ENCODE measurements around the gene ZNF560. TPM values are rescaled to one million over a fixed set of nuclear protein-coding genes. Genes with fewer than 3 reads are reported as not detected.

ZNF560 gene
- total RNA-seq, 1 donor from 2014 or later = not detected

DNA sequence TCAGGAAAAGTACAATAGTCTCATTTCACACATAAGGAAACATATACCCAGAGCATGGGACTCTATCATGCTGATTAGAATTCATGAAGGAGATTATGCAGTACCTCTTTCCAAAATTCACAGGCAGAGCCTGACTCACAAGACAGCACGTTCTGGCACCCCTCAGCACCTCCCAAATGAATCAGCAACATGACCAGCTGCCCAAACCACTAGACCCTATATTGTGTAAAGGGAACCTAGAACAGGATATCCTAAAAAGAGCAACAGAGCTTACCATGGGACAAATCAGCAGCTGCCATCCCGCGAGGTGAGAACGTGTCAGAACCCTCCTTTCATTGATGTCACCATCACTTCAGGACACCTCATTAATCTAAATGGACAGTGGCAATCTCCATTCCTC is 37.5 kb upstream of the ZNF560 start:
- no peak for DNase-seq (ENCODE audit: low spot score)
- TF ChIP-seq, protein P1, sequence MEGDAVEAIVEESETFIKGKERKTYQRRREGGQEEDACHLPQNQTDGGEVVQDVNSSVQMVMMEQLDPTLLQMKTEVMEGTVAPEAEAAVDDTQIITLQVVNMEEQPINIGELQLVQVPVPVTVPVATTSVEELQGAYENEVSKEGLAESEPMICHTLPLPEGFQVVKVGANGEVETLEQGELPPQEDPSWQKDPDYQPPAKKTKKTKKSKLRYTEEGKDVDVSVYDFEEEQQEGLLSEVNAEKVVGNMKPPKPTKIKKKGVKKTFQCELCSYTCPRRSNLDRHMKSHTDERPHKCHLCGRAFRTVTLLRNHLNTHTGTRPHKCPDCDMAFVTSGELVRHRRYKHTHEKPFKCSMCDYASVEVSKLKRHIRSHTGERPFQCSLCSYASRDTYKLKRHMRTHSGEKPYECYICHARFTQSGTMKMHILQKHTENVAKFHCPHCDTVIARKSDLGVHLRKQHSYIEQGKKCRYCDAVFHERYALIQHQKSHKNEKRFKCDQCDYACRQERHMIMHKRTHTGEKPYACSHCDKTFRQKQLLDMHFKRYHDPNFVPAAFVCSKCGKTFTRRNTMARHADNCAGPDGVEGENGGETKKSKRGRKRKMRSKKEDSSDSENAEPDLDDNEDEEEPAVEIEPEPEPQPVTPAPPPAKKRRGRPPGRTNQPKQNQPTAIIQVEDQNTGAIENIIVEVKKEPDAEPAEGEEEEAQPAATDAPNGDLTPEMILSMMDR (IDR thresholded peaks at IDR 0.05) = no peak
- H3K27ac Mint-ChIP-seq (ENCODE audit: unreplicated experiment) = no peak overlapping the region
- H3K4me1 Mint-ChIP-seq (ENCODE audit: low read depth) = peaks cover 23% of the 10 kb centered on the region
- peaks cover 54% of the 10 kb centered on the region for H3K9me3 Mint-ChIP-seq (ENCODE audit: low read depth)
- H3K4me3 Mint-ChIP-seq (ENCODE audit: unreplicated experiment) = no peak overlapping the region
- H3K27me3 Mint-ChIP-seq (ENCODE audit: low read depth) = no peaks in the 10 kb centered on the region
- peaks cover 71% of the 10 kb centered on the region for H3K36me3 Mint-ChIP-seq (ENCODE audit: low read depth)

DNA sequence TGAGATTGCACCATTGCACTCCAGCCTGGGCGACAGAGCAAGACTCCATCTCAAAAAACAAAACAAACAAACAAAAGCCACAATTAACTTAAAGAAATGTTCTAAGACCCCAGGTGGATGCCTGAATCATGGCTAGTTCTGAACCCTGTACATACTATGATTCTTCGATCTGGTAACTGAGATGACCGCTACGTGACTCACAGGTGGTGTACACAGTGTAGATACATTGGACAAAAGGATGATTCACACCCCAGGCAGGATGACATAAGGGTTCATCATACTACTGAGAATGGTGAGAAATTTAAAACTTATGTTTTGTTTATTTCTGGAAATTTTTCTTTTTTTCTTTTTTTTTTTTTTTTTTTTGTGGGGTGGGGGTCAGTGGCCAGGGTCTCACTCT is 33.5 kb upstream of the ZNF560 start:
- TF ChIP-seq, protein P1 (IDR thresholded peaks at IDR 0.05) = no peak
- Mint-ChIP-seq H3K4me1 (ENCODE audit: low read depth) (no peaks in the 10 kb centered on the region), H3K4me3 (ENCODE audit: unreplicated experiment) (no peak overlapping the region), H3K27ac (ENCODE audit: unreplicated experiment) (no peak overlapping the region), H3K27me3 (ENCODE audit: low read depth) (no peaks in the 10 kb centered on the region), H3K9me3 (ENCODE audit: low read depth) (peaks cover 70% of the 10 kb centered on the region), H3K36me3 (ENCODE audit: low read depth) (peaks cover 87% of the 10 kb centered on the region)
- DNase-seq (ENCODE audit: low spot score) = no peak

DNA sequence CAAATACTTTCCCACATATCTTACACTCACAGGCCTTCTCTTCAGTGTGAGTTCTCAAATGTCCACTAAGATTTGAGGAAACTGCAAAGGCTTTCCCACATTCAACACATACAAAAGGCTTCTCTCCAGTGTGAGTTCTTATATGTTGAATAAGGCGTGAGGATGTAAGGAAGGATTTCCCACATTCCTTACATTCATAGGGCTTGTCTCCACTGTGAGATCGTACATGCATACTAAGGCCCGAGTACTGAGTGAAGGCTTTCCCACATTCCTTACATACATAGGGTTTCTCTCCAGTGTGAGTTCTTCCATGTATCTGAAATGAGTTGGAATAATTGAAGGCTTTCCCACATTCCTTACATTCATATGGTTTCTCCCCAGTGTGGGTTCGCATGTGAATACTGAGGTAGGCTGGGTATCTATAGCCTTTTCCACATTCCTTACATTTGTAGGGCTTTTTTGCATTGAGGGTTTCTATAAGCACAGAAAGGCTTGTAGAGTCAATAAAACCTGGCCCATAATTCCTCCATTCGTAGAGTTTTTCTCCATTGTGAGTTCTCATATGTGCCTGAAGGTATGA is 30.4 kb upstream of the ZNF560 start:
- Mint-ChIP-seq H3K4me1 (ENCODE audit: low read depth) (no peaks in the 10 kb centered on the region), H3K9me3 (ENCODE audit: low read depth) (peaks cover 74% of the 10 kb centered on the region), H3K27me3 (ENCODE audit: low read depth) (no peaks in the 10 kb centered on the region), H3K27ac (ENCODE audit: unreplicated experiment) (no peak overlapping the region), H3K4me3 (ENCODE audit: unreplicated experiment) (no peak overlapping the region), H3K36me3 (ENCODE audit: low read depth) (peaks cover 82% of the 10 kb centered on the region)
- no peak for DNase-seq (ENCODE audit: low spot score)
- TF ChIP-seq, protein P1 (IDR thresholded peaks at IDR 0.05) = no peak

DNA sequence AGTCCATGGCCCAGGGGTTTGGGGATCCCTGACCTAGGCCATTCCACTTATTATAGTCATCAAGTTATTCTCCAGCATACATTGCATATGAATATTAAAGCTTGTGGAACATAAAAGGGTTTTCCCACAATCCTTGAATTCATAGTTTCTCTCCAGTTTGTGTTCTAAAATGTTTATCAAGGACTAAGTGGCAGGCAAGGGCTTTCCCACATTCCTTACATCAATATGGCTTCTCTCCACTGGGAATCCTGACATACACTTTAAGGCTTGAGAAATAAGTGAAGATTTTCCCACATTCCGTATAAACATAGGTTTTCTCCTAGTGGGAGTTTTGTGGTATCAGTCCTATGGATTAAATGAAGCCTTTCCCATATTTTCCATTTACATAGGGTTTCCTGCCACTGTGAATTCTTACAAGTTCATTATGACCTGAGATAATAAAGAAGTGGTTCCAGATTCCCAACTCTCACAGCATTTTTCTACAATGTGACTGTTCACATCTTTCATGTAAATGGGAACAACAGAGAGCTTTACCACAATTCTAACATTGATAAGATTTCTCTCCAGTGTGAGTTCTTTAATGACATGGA is 25.6 kb upstream of the ZNF560 start:
- Mint-ChIP-seq H3K27me3 (ENCODE audit: low read depth) (no peaks in the 10 kb centered on the region), H3K36me3 (ENCODE audit: low read depth) (peaks cover 62% of the 10 kb centered on the region), H3K9me3 (ENCODE audit: low read depth) (peaks cover 66% of the 10 kb centered on the region), H3K4me3 (ENCODE audit: unreplicated experiment) (no peak overlapping the region), H3K27ac (ENCODE audit: unreplicated experiment) (no peak overlapping the region), H3K4me1 (ENCODE audit: low read depth) (no peaks in the 10 kb centered on the region)
- TF ChIP-seq, protein P1 (IDR thresholded peaks at IDR 0.05) = no peak
- no peak for DNase-seq (ENCODE audit: low spot score)

DNA sequence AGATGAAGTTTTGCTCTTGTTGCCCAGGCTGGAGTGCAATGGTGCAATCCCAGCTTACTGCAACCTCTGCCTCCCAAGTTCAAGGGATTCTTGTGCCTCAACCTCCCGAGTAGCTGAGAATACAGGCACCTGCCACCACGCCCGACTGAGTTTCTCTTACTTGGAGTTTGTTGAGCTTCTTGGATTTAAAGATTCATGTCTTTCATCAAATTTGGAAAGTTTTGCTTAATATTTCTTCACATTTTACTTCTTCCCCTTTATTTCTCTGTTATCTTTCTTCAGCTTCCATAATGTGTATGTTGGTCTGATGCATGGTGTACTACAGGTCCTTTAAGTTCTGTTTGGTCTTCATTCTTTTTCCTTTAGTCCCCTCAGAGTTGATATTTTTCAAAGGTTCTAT is 8.9 kb upstream of the ZNF560 start:
- H3K27ac Mint-ChIP-seq (ENCODE audit: unreplicated experiment) = no peak overlapping the region
- TF ChIP-seq, protein P1 (IDR thresholded peaks at IDR 0.05) = no peak
- no peaks in the 10 kb centered on the region for H3K27me3 Mint-ChIP-seq (ENCODE audit: low read depth)
- no peak for DNase-seq (ENCODE audit: low spot score)
- no peak overlapping the region for H3K4me3 Mint-ChIP-seq (ENCODE audit: unreplicated experiment)
- no peaks in the 10 kb centered on the region for H3K4me1 Mint-ChIP-seq (ENCODE audit: low read depth)
- H3K9me3 Mint-ChIP-seq (ENCODE audit: low read depth) = peaks cover 68% of the 10 kb centered on the region
- peaks cover 7% of the 10 kb centered on the region for H3K36me3 Mint-ChIP-seq (ENCODE audit: low read depth)

All from chondrocyte (in vitro differentiated cells).